ENCODE results near the gene YY2.
"Not testable (repeated sequence)": the region's sequence is repeated elsewhere in the genome, so short reads cannot be mapped to it uniquely, and the experiment has no call there.

The YY2 gene

DNA sequence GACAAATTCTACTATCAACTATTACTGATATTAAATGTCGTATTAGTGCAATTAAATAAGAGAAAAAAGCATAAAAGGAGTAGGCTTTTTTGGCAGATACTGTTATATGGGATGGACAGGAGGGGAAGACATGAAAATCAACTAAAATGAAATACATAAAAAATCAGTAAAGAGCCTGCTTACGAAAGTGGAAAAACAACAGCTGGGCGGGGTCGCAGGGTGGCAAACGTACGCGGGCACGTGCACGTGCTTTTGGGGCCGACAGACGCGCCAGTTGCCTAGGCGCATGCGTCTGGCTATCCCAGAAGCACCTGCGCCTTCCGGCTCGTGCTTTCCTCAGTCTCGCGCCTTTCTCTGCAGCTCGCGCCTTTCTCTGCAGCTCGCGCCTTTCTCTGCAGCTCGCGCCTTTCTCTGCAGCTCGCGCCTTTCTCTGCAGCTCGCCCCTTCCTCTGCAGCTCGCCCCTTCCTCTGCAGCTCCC, at the start of gene YY2:
YY2 (plus strand) TSS at position 51 of the 479 bp plus-strand sequence. CDS start 498 bp downstream, outside the sequence.
- CTCF ChIA-PET, result no interaction called here
- no peak within 1 kb of the TSS for H3K27ac ChIP-seq
- POLR2A ChIA-PET (ENCODE audit: low non-redundant PET), result no interaction called here
- DNase-seq (ENCODE audit: low spot score), result no peak
- TF ChIP-seq, protein P1, sequence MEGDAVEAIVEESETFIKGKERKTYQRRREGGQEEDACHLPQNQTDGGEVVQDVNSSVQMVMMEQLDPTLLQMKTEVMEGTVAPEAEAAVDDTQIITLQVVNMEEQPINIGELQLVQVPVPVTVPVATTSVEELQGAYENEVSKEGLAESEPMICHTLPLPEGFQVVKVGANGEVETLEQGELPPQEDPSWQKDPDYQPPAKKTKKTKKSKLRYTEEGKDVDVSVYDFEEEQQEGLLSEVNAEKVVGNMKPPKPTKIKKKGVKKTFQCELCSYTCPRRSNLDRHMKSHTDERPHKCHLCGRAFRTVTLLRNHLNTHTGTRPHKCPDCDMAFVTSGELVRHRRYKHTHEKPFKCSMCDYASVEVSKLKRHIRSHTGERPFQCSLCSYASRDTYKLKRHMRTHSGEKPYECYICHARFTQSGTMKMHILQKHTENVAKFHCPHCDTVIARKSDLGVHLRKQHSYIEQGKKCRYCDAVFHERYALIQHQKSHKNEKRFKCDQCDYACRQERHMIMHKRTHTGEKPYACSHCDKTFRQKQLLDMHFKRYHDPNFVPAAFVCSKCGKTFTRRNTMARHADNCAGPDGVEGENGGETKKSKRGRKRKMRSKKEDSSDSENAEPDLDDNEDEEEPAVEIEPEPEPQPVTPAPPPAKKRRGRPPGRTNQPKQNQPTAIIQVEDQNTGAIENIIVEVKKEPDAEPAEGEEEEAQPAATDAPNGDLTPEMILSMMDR (conservative IDR thresholded peaks at IDR 0.05; ENCODE audit: low read depth), result no peak

DNA sequence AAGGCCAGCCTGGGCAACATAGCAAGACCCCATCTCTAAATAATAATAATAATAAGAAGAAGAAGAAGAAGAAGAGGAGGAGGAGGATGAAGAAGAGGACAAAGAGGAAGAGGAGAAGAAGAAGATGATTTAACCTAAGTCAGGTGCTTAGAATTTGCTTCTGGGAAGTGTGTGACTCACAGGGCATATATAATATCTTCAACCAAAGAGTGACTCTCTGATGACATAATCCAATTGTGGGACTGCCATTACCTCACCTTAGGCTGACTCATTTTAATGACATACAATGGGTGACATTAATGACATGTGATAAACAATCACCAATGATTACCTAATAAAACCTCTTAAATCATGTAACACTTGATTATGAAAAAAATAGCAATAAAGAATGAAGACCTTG, 49.1 kb upstream of the YY2 start:
- no peak overlapping the region for H3K27ac ChIP-seq
- CTCF ChIA-PET, result interaction anchor here (0.7 kb wide), 1 partner anchor 1699 kb away, joined by 4 read pairs; no protein-coding TSS in a partner anchor
- no peak for DNase-seq (ENCODE audit: low spot score)
- TF ChIP-seq, protein P1 (conservative IDR thresholded peaks at IDR 0.05; ENCODE audit: low read depth), result no peak
- POLR2A ChIA-PET (ENCODE audit: low non-redundant PET), result no interaction called here

DNA sequence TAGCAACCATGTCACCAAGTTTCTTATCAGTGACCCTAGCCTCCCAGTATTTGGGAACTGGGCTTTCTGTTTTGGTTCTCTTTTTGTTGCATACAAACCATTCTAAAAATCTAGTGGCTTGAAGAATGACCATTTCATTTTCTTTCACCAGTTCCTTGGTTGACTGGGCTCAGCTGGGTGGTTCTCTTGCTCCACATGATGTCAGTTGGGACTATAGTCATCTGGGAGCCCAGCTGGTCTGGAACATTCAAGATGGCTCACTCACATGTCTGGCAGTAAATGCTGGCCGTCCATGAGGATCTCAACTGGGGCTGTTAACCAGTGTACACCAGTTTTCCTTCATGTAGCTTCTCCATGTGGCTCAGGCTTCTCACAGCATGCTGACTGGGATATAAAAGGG, 44.0 kb upstream of the YY2 start:
- TF ChIP-seq, protein P1 (conservative IDR thresholded peaks at IDR 0.05; ENCODE audit: low read depth), result no peak
- ChIA-PET CTCF (no interaction called here), POLR2A (ENCODE audit: low non-redundant PET) (no interaction called here)
- no peak overlapping the region for H3K27ac ChIP-seq
- no peak for DNase-seq (ENCODE audit: low spot score)

GRCh38 chrX:21812628-21813027, 43.2 kb upstream of the YY2 start:
- POLR2A ChIA-PET (ENCODE audit: low non-redundant PET), result no interaction called here
- no peak for DNase-seq (ENCODE audit: low spot score)
- TF ChIP-seq, protein P1 (conservative IDR thresholded peaks at IDR 0.05; ENCODE audit: low read depth), result no peak
- H3K27ac ChIP-seq, result no peak overlapping the region
- CTCF ChIA-PET, result no interaction called here

- TF ChIP-seq, protein P1 (conservative IDR thresholded peaks at IDR 0.05; ENCODE audit: low read depth), result no peak
- POLR2A ChIA-PET (ENCODE audit: low non-redundant PET), result no interaction called here
- H3K27ac ChIP-seq, result no peak overlapping the region
- no peak for DNase-seq (ENCODE audit: low spot score)
- CTCF ChIA-PET, result interaction anchor here (0.7 kb wide), 1 partner anchor 965 kb away, joined by 4 read pairs; no protein-coding TSS in a partner anchor
Measured at GRCh38 chrX:21813612-21814368, 42.0 kb upstream of the YY2 start.

- ChIA-PET POLR2A (ENCODE audit: low non-redundant PET) (no interaction called here), CTCF (interaction anchor here (0.6 to 0.7 kb wide), 2 partner anchors 13 to 346 kb away, joined by 3 read pairs; no protein-coding TSS in a partner anchor)
- TF ChIP-seq, protein P1 (conservative IDR thresholded peaks at IDR 0.05; ENCODE audit: low read depth), result no peak
- no peak overlapping the region for H3K27ac ChIP-seq
- DNase-seq (ENCODE audit: low spot score), result no peak
Measured at GRCh38 chrX:21816136-21816535, 39.7 kb upstream of the YY2 start.

DNA sequence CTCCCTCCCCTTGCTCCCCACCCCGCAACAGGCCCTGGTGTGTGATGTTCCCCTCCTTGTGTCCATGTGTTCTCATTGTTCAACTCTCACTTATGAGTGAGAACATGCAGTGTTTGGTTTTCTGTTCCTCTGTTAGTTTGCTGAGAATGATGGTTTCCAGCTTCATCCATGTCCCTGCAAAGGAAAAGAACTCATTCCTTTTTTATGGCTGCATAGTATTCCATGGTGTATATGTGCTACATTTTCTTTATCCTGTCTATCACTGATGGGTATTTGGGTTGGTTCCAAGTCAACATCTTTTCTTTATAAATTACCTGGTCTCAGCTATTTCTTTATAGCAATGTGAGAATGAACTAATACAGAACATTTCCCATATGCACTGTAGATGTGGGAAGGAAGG, 35.6 kb upstream of the YY2 start:
- POLR2A ChIA-PET (ENCODE audit: low non-redundant PET); CTCF ChIA-PET; H3K27ac ChIP-seq; DNase-seq (ENCODE audit: low spot score): not testable (repeated sequence)
